HL-60 (cell line): ENCODE data around the gene SLC24A3.

ENCODE experiments used
- DNase-seq, 2 experiments: peaks; one replicate each; pipeline ENCODE4 v3.0.0-alpha.2; 2010 to 2020; ENCODE audit warnings: low read depth in 1 of 2, low spot score in 1 of 2
- H3K27ac ChIP-seq: fragments of 250-450 bp; sonication (Bioruptor Pico); replicated peaks from 2 replicates; pipeline ENCODE4 v1.5.1; 2020; ENCODE audit warnings: mild to moderate bottlenecking, moderate library complexity
- H3K27me3 ChIP-seq: fragments of 250-450 bp; sonication (Bioruptor Pico); 2 replicates; pipeline ENCODE4 v1.5.1; 2021; ENCODE audit warnings: mild to moderate bottlenecking, moderate library complexity; ENCODE audit not compliant: insufficient read depth, poor library complexity, severe bottlenecking
- H3K4me3 ChIP-seq: replicated peaks from 2 replicates; pipeline ENCODE4 v1.5.1; 2011; ENCODE audit warnings: mild to moderate bottlenecking, control low read depth, low read length; ENCODE audit not compliant: insufficient read depth
- GABPA ChIP-seq: IDR thresholded peaks from 2 replicates; pipeline ENCODE4 v1.6.1; 2012; ENCODE audit warnings: low read depth
- POLR2AphosphoS5 ChIP-seq: IDR thresholded peaks from 2 replicates; pipeline ENCODE4 v1.6.1; 2012; ENCODE audit warnings: low read depth
- SPI1 ChIP-seq: IDR thresholded peaks from 2 replicates; pipeline ENCODE4 v1.6.1; 2012; ENCODE audit warnings: low read depth, mild to moderate bottlenecking, borderline replicate concordance
- TF ChIP-seq, protein P1 (sequence below): IDR thresholded peaks from one replicate; pipeline ENCODE4 v1.5.1; 2011; ENCODE audit warnings: low read length, control low read depth, inconsistent platforms; ENCODE audit not compliant: insufficient read depth
- TF ChIP-seq, protein P2 (sequence below): IDR thresholded peaks from 2 replicates; pipeline ENCODE4 v1.6.1; 2012; ENCODE audit warnings: low read depth; ENCODE audit not compliant: insufficient replicate concordance

Gene SLC24A3

DNA sequence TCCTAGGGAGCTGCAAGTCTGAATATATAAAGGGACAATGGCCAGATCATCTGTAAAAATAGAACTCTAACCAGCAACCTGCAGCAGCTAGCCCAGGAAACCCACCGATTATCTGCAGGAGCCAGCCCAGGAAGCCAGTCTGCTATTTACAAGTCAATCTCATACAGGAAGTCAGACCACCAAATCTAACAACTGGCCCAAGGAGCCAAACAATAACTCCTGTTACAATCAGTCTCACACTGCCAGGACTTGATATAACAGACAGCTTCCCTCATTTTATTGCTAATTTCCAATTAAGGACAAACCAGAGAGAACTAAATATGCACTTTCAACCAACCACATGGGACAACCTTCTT lies 531.2 kb downstream of the SLC24A3 start:
- TF ChIP-seq GABPA (no peak), POLR2AphosphoS5 (no peak), SPI1 (no peak)
- TF ChIP-seq, protein P1, sequence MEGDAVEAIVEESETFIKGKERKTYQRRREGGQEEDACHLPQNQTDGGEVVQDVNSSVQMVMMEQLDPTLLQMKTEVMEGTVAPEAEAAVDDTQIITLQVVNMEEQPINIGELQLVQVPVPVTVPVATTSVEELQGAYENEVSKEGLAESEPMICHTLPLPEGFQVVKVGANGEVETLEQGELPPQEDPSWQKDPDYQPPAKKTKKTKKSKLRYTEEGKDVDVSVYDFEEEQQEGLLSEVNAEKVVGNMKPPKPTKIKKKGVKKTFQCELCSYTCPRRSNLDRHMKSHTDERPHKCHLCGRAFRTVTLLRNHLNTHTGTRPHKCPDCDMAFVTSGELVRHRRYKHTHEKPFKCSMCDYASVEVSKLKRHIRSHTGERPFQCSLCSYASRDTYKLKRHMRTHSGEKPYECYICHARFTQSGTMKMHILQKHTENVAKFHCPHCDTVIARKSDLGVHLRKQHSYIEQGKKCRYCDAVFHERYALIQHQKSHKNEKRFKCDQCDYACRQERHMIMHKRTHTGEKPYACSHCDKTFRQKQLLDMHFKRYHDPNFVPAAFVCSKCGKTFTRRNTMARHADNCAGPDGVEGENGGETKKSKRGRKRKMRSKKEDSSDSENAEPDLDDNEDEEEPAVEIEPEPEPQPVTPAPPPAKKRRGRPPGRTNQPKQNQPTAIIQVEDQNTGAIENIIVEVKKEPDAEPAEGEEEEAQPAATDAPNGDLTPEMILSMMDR = no peak
- TF ChIP-seq, protein P2, sequence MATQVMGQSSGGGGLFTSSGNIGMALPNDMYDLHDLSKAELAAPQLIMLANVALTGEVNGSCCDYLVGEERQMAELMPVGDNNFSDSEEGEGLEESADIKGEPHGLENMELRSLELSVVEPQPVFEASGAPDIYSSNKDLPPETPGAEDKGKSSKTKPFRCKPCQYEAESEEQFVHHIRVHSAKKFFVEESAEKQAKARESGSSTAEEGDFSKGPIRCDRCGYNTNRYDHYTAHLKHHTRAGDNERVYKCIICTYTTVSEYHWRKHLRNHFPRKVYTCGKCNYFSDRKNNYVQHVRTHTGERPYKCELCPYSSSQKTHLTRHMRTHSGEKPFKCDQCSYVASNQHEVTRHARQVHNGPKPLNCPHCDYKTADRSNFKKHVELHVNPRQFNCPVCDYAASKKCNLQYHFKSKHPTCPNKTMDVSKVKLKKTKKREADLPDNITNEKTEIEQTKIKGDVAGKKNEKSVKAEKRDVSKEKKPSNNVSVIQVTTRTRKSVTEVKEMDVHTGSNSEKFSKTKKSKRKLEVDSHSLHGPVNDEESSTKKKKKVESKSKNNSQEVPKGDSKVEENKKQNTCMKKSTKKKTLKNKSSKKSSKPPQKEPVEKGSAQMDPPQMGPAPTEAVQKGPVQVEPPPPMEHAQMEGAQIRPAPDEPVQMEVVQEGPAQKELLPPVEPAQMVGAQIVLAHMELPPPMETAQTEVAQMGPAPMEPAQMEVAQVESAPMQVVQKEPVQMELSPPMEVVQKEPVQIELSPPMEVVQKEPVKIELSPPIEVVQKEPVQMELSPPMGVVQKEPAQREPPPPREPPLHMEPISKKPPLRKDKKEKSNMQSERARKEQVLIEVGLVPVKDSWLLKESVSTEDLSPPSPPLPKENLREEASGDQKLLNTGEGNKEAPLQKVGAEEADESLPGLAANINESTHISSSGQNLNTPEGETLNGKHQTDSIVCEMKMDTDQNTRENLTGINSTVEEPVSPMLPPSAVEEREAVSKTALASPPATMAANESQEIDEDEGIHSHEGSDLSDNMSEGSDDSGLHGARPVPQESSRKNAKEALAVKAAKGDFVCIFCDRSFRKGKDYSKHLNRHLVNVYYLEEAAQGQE = no peak
- Histone ChIP-seq H3K4me3 (no peak overlapping the region), H3K27ac (no peak overlapping the region), H3K27me3 (peaks cover 3% of the 10 kb centered on the region)
- no peak for DNase-seq

- no peak for TF ChIP-seq GABPA
- H3K4me3 ChIP-seq = no peak overlapping the region
- H3K27ac ChIP-seq = no peak overlapping the region
- H3K27me3 ChIP-seq = peaks cover 3% of the 10 kb centered on the region
- DNase-seq = no peak
These were observed 532.7 kb downstream of the SLC24A3 start for GRCh38 chr20:19745106-19745505.

DNA sequence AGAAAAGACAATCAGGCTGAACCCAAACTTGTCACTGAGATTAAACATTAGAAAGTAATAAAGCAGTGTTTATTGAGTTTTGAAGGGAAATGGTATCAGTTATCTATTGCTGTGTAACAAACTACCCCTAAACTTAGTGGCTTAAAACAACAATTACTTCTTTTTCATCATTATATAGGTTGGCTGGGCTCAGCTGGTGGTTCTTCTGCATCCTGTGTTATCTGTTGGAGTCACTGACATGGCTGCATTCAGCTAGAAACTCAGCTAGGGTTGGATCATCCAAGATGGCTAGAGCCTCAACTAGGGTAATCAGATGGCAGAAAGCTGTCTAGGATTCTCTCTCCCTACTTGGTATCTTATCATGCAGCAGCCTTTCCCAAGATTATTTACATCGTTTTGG lies 533.1 kb downstream of the SLC24A3 start:
- H3K27me3 ChIP-seq = peaks cover 3% of the 10 kb centered on the region
- DNase-seq = no peak
- TF ChIP-seq POLR2AphosphoS5 (no peak), GABPA (no peak), SPI1 (no peak)
- TF ChIP-seq, protein P2 = no peak
- TF ChIP-seq, protein P1 = no peak
- H3K27ac ChIP-seq = no peak overlapping the region
- no peak overlapping the region for H3K4me3 ChIP-seq

GRCh38 chr20:19746396-19746795 lies 534.0 kb downstream of the SLC24A3 start:
- DNase-seq = no peak
- Histone ChIP-seq H3K27me3 (peaks cover 3% of the 10 kb centered on the region), H3K27ac (no peak overlapping the region), H3K4me3 (no peak overlapping the region)
- TF ChIP-seq, protein P2 = no peak
- TF ChIP-seq, protein P1 = no peak
- no peak for TF ChIP-seq SPI1
- TF ChIP-seq GABPA = no peak
- TF ChIP-seq POLR2AphosphoS5 = no peak
